DOHH2 (cell line): ENCODE measurements around the gene CDC6.
A peak's percentile ranks its signal among the peaks of the same experiment; 100 is the strongest.

Experiments
- H3F3A ChIP-seq: fragments of 200-600 bp; sonication (generic), shearing (Covaris generic); 2 replicates; pipeline ENCODE4 v1.6.0; 2016; ENCODE audit warnings: antibody characterized with exemption, mild to moderate bottlenecking; ENCODE audit not compliant: control insufficient read depth, insufficient read depth
- H3K27ac ChIP-seq: fragments of 200-600 bp; sonication (generic); 2 replicates; pipeline ENCODE4 v1.5.1; 2014; ENCODE audit warnings: low read depth, mild to moderate bottlenecking, low read length, moderate library complexity
- H3K27me3 ChIP-seq: fragments of 200-600 bp; sonication (generic); 2 replicates; pipeline ENCODE4 v1.6.1; 2014; ENCODE audit warnings: mild to moderate bottlenecking, low read length, mixed read lengths; ENCODE audit not compliant: control insufficient read depth
- H3K36me3 ChIP-seq: fragments of 200-600 bp; sonication (generic); 2 replicates; pipeline ENCODE4 v1.6.1; 2014; ENCODE audit warnings: mild to moderate bottlenecking, low read length, moderate library complexity, mixed read lengths; ENCODE audit not compliant: control insufficient read depth
- H3K4me1 ChIP-seq: fragments of 200-600 bp; sonication (generic); 2 replicates; pipeline ENCODE4 v1.6.1; 2014; ENCODE audit warnings: mild to moderate bottlenecking, low read length, mixed read lengths; ENCODE audit not compliant: control insufficient read depth
- H3K4me2 ChIP-seq: fragments of 200-600 bp; sonication (generic); 2 replicates; pipeline ENCODE4 v1.6.0; 2014; ENCODE audit warnings: mild to moderate bottlenecking, low read length, moderate library complexity
- H3K4me3 ChIP-seq: fragments of 200-600 bp; sonication (generic); 2 replicates; pipeline ENCODE4 v1.5.1; 2014; ENCODE audit warnings: mild to moderate bottlenecking, low read length, mixed read lengths
- H3K79me2 ChIP-seq: fragments of 200-600 bp; sonication (generic); 2 replicates; pipeline ENCODE4 v1.6.1; 2014; ENCODE audit warnings: mild to moderate bottlenecking, low read length, mixed read lengths; ENCODE audit not compliant: control insufficient read depth
- H3K9me2 ChIP-seq: fragments of 200-600 bp; sonication (generic); replicated peaks from 2 replicates; pipeline ENCODE4 v1.6.1; 2014; ENCODE audit warnings: mild to moderate bottlenecking, low read length, mixed read lengths; ENCODE audit not compliant: control insufficient read depth
- H3K9me3 ChIP-seq: fragments of 200-600 bp; sonication (generic); 2 replicates; pipeline ENCODE4 v1.6.1; 2014; ENCODE audit warnings: antibody characterized with exemption, low read length, mixed read lengths; ENCODE audit not compliant: control insufficient read depth, insufficient read depth
- H4K20me1 ChIP-seq: fragments of 200-600 bp; sonication (generic); 2 replicates; pipeline ENCODE4 v1.6.0; 2014; ENCODE audit warnings: low read depth, mild to moderate bottlenecking, antibody characterized with exemption, low read length, moderate library complexity; ENCODE audit not compliant: control insufficient read depth, insufficient read depth
- CTCF ChIP-seq: fragments of 200-600 bp; sonication (generic); IDR thresholded peaks from one replicate; pipeline ENCODE4 v1.5.1; 2014; ENCODE audit warnings: antibody characterized with exemption, mild to moderate bottlenecking, low read depth, low read length; ENCODE audit not compliant: poor library complexity, severe bottlenecking
- EZH2phosphoT487 ChIP-seq: fragments of 200-600 bp; sonication (generic); IDR thresholded peaks from 2 replicates; pipeline ENCODE4 v1.6.1; 2017; ENCODE audit warnings: borderline replicate concordance, mild to moderate bottlenecking, antibody characterized with exemption, low read length, moderate library complexity, mixed read lengths

CDC6 gene

GRCh38 chr17:40284085-40284713, 3.5 kb upstream of the CDC6 start:
- no peaks in the 10 kb centered on the region; the same call in 1 of the 2 replicates for H3F3A ChIP-seq
- peaks cover 15% of the 10 kb centered on the region for H3K79me2 ChIP-seq
- H3K4me2 ChIP-seq: no peak overlapping the region
- TF ChIP-seq EZH2phosphoT487 (no peak), CTCF (no peak)
- H3K4me3 ChIP-seq: no peak overlapping the region
- no peaks in the 10 kb centered on the region for H3K9me2 ChIP-seq
- peaks cover 17% of the 10 kb centered on the region for H3K36me3 ChIP-seq
- H3K9me3 ChIP-seq: no peaks in the 10 kb centered on the region
- H4K20me1 ChIP-seq: peaks cover 5% of the 10 kb centered on the region; the same call in 1 of the 2 replicates
- H3K4me1 ChIP-seq: peaks cover 12% of the 10 kb centered on the region
- H3K27ac ChIP-seq: no peak overlapping the region
- no peaks in the 10 kb centered on the region for H3K27me3 ChIP-seq

- no peaks in the 10 kb centered on the region; the same call in 1 of the 2 replicates for H3F3A ChIP-seq
- H3K4me1 ChIP-seq: peaks cover 32% of the 10 kb centered on the region
- H3K36me3 ChIP-seq: peaks cover 33% of the 10 kb centered on the region
- peaks cover 21% of the 10 kb centered on the region for H4K20me1 ChIP-seq
- peaks cover 38% of the 10 kb centered on the region for H3K79me2 ChIP-seq
- H3K27ac ChIP-seq: no peak overlapping the region
- H3K4me2 ChIP-seq: no peak overlapping the region
- H3K27me3 ChIP-seq: no peaks in the 10 kb centered on the region
- TF ChIP-seq CTCF (no peak), EZH2phosphoT487 (no peak)
- H3K9me2 ChIP-seq: no peaks in the 10 kb centered on the region
- no peaks in the 10 kb centered on the region for H3K9me3 ChIP-seq
- no peak overlapping the region for H3K4me3 ChIP-seq
Measured at GRCh38 chr17:40286473-40286872, 1.2 kb upstream of the CDC6 start.

- TF ChIP-seq EZH2phosphoT487: no peak
- no peak for TF ChIP-seq CTCF
- Histone ChIP-seq H3K9me3 (no peaks in the 10 kb centered on the region), H3K4me1 (peaks cover 32% of the 10 kb centered on the region), H3K27ac (no peak overlapping the region), H3K4me2 (peak overlapping the region; percentile 85), H3K36me3 (peaks cover 40% of the 10 kb centered on the region), H3K79me2 (peaks cover 45% of the 10 kb centered on the region), H3K27me3 (no peaks in the 10 kb centered on the region), H3F3A (no peaks in the 10 kb centered on the region; the same call in 1 of the 2 replicates), H3K9me2 (no peaks in the 10 kb centered on the region), H4K20me1 (peaks cover 22% of the 10 kb centered on the region), H3K4me3 (peak overlapping the region; percentile 68)
Measured at GRCh38 chr17:40287159-40287493, 553 bp upstream of the CDC6 start.
